HepG2 (cell line): ENCODE data around the gene GAS2. TPM values are rescaled to one million over a fixed set of nuclear protein-coding genes. Genes with fewer than 3 reads are reported as not detected.

Experiments used
- ARID3A ChIP-seq: IDR thresholded peaks from 2 replicates; pipeline ENCODE4 v1.6.1; 2012; ENCODE audit warnings: low read depth, low read length, improper control_type of control experiment
- GATA4 ChIP-seq: sonication (generic); IDR thresholded peaks from 2 replicates; pipeline ENCODE4 v1.6.1; 2016; ENCODE audit warnings: antibody characterized with exemption, low read depth, borderline replicate concordance
- GRHL1 ChIP-seq: sonication (generic); formaldehyde crosslinking; conservative IDR thresholded peaks from 2 replicates; pipeline ENCODE4 v1.8.0; 2022; ENCODE audit warnings: missing genetic modification reagents
- JARID2 ChIP-seq: sonication (generic); formaldehyde crosslinking; IDR thresholded peaks from 2 replicates; pipeline ENCODE4 v1.8.1; 2023; ENCODE audit warnings: missing genetic modification reagents, inconsistent platforms; ENCODE audit not compliant: insufficient replicate concordance
- LBX2 ChIP-seq: sonication (generic); formaldehyde crosslinking; IDR thresholded peaks from 2 replicates; pipeline ENCODE4 v1.5.0; 2020; ENCODE audit warnings: missing genetic modification reagents, mild to moderate bottlenecking, borderline replicate concordance
- MAF1 ChIP-seq: sonication (generic); formaldehyde crosslinking; IDR thresholded peaks from 2 replicates; pipeline ENCODE4 v1.5.0; 2020; ENCODE audit warnings: missing genetic modification reagents, borderline replicate concordance
- MTA1 ChIP-seq: sonication (generic); formaldehyde crosslinking; IDR thresholded peaks from 2 replicates; pipeline ENCODE4 v1.4.0; 2020; ENCODE audit warnings: missing genetic modification reagents, mild to moderate bottlenecking, borderline replicate concordance
- PCBP2 ChIP-seq: fragments of 200-400 bp; formaldehyde crosslinking; optimal IDR thresholded peaks from 2 replicates; pipeline ENCODE3; 2018; ENCODE audit warnings: low read length, low read depth; ENCODE audit not compliant: poor library complexity, severe bottlenecking
- RORA ChIP-seq: sonication (generic); formaldehyde crosslinking; IDR thresholded peaks from 2 replicates; pipeline ENCODE4 v1.5.0; 2020; ENCODE audit warnings: mild to moderate bottlenecking, missing genetic modification reagents, moderate library complexity
- SOX13 ChIP-seq, 3 experiments: fragments of 450-650 bp in 1 of 3; sonication (generic) in 1 of 3; formaldehyde crosslinking in 1 of 3; IDR thresholded peaks in 2 of 3; conservative IDR thresholded peaks in 1 of 3; 2 replicates each; pipeline versions ENCODE4 v1.5.0 to v1.6.1; 2016 to 2020; ENCODE audit warnings: antibody characterized with exemption in 1 of 3, mild to moderate bottlenecking in 1 of 3, missing compliant biosample characterization in 1 of 3, missing genetic modification reagents in 1 of 3, moderate library complexity in 1 of 3
- SYNCRIP ChIP-seq: fragments of 200-400 bp; formaldehyde crosslinking; IDR thresholded peaks from 2 replicates; pipeline ENCODE4 v1.6.1; 2018; ENCODE audit warnings: mild to moderate bottlenecking, low read depth, low read length; ENCODE audit not compliant: insufficient read depth
- TEAD2 ChIP-seq: sonication (generic); formaldehyde crosslinking; IDR thresholded peaks from 2 replicates; pipeline ENCODE4 v1.9.0; 2021; ENCODE audit warnings: missing genetic modification reagents
- ZBTB49 ChIP-seq: sonication (generic); formaldehyde crosslinking; IDR thresholded peaks from 2 replicates; pipeline ENCODE4 v1.4.0; 2020; ENCODE audit warnings: missing genetic modification reagents, borderline replicate concordance
- ZMYM4 ChIP-seq: sonication (generic); formaldehyde crosslinking; IDR thresholded peaks from 2 replicates; pipeline ENCODE4 v1.8.1; 2023; ENCODE audit warnings: mild to moderate bottlenecking, missing genetic modification reagents
- ZNF251 ChIP-seq: sonication (generic); formaldehyde crosslinking; IDR thresholded peaks from 2 replicates; pipeline ENCODE4 v1.9.0; 2021; ENCODE audit warnings: mild to moderate bottlenecking, missing genetic modification reagents
- ZNF281 ChIP-seq: sonication (generic); formaldehyde crosslinking; IDR thresholded peaks from 2 replicates; pipeline ENCODE4 v1.4.0; 2020; ENCODE audit warnings: missing genetic modification reagents, borderline replicate concordance
- ZNF660 ChIP-seq: sonication (generic); formaldehyde crosslinking; IDR thresholded peaks from 2 replicates; pipeline ENCODE4 v1.5.1; 2020; ENCODE audit warnings: mild to moderate bottlenecking, low read depth, missing genetic modification reagents, borderline replicate concordance
- ZNF891 ChIP-seq: sonication (generic); formaldehyde crosslinking; IDR thresholded peaks from 2 replicates; pipeline ENCODE4 v1.5.0; 2020; ENCODE audit warnings: mild to moderate bottlenecking, missing genetic modification reagents
- polyA plus RNA-seq, 8 experiments: library from polyadenylated mRNA; depleted of rRNA in 3 of 8; stranded (reverse) in 7 of 8; unstranded in 1 of 8; fragments of >200 nt; fragmentation: Illumina TruSeq in 4 of 8; extraction: Trizol in 4 of 8; gene quantifications; 2 replicates each; pipeline versions ENCODE4 v1.2.1 to v1.2.3, GENCODE V29; 2011 to 2016; ENCODE audit warnings: low read depth in 4 of 8, missing spikeins in 1 of 8, mixed read lengths in 1 of 8; ENCODE audit not compliant: insufficient read depth in 1 of 8
- total RNA-seq, 5 experiments: library from RNA; depleted of rRNA; stranded (reverse); fragments of >200 nt; fragmentation: Illumina TruSeq; extraction: Trizol; gene quantifications; 2 replicates each; pipeline ENCODE4 v1.2.3, GENCODE V29; 2016; ENCODE audit warnings: low read depth in 1 of 5

Gene GAS2
- total and polyA plus RNA-seq, 2 of the 13 experiments (the other 11 are each of a cell fraction or from before 2014, with no cell fraction given) = 26.0 to 85.1 TPM

- TF ChIP-seq PCBP2 = no peak
- peak; percentile 90 for TF ChIP-seq ZMYM4
- no peak for TF ChIP-seq ZNF660 (CRISPR knock-in tag)
- no peak; the same call in 1 of the 2 replicates for TF ChIP-seq TEAD2 (CRISPR knock-in tag)
- no peak for TF ChIP-seq GATA4
- TF ChIP-seq GRHL1 (CRISPR knock-in tag) = no peak
- no peak for TF ChIP-seq ZNF891
- no peak for TF ChIP-seq SYNCRIP
- TF ChIP-seq RORA (CRISPR knock-in tag) = no peak
- no peak for TF ChIP-seq JARID2
- no peak for TF ChIP-seq MAF1 (CRISPR knock-in tag)
- TF ChIP-seq ZBTB49 (CRISPR knock-in tag) = no peak
- peak; percentile 73; the same call in 1 of the 2 replicates for TF ChIP-seq SOX13 (IDR thresholded peaks at IDR 0.05)
- peak in 1 of 2 experiments; percentile 89; a peak in 2 of 4 replicates for TF ChIP-seq SOX13 (CRISPR knock-in tag; conservative IDR thresholded peaks at IDR 0.05 in 1 of 2, IDR thresholded peaks at IDR 0.05 in 1 of 2)
- TF ChIP-seq LBX2 (CRISPR knock-in tag) = no peak
- peak; percentile 30; the same call in 1 of the 2 replicates for TF ChIP-seq ZNF281 (CRISPR knock-in tag)
- TF ChIP-seq ZNF251 (CRISPR knock-in tag) = no peak
- no peak; the same call in 1 of the 2 replicates for TF ChIP-seq ARID3A
- peak; percentile 50; the same call in 1 of the 2 replicates for TF ChIP-seq MTA1 (CRISPR knock-in tag)
These were observed 31.3 kb upstream of the GAS2 start (continued) for GRCh38 chr11:22634897-22635629.
